Ovary (tissue), 9 donors: ENCODE data around the gene FAM117B. TPM values are rescaled to one million over a fixed set of nuclear protein-coding genes. Genes with fewer than 3 reads are reported as not detected.

Experiments used
- DNase-seq, 5 donors: peaks; one replicate each; pipeline ENCODE4 v3.0.0-alpha.2; 2019 to 2020
- H3K27ac ChIP-seq, 2 donors: fragments of 200-600 bp; one replicate each; pipeline versions ENCODE4 v1.5.1 to v1.8.0; 2019 to 2022
- H3K27me3 ChIP-seq: fragments of 200-600 bp; one replicate; pipeline ENCODE4 v1.8.0; 2022
- H3K36me3 ChIP-seq: fragments of 200-600 bp; sonication (generic); one replicate; pipeline ENCODE4 v1.5.1; 2019
- H3K4me1 ChIP-seq: one replicate; pipeline ENCODE4 v1.8.1; 2013; ENCODE audit warnings: mild to moderate bottlenecking, moderate library complexity; ENCODE audit not compliant: insufficient read depth
- H3K4me3 ChIP-seq: fragments of 200-600 bp; sonication (generic); one replicate; pipeline ENCODE4 v1.5.1; 2017
- H3K9me3 ChIP-seq, 2 donors: fragments of 200-600 bp in 1 of 2; sonication (generic) in 1 of 2; one replicate each; pipeline versions ENCODE4 v1.5.1 to v1.8.1; 2013 to 2019; ENCODE audit warnings: mild to moderate bottlenecking in 1 of 2, moderate library complexity in 1 of 2
- CTCF ChIP-seq, 3 donors: fragments of 450-650 bp in 2 of 3; fragments of 200-600 bp in 1 of 3; IDR thresholded peaks; one replicate each; pipeline versions ENCODE4 v1.5.1 to v1.8.0; 2016 to 2022; ENCODE audit warnings: antibody characterized with exemption in 3 of 3, mild to moderate bottlenecking in 1 of 3
- EP300 ChIP-seq: sonication (generic); formaldehyde crosslinking; IDR thresholded peaks from one replicate; pipeline ENCODE4 v1.6.1; 2017; ENCODE audit warnings: antibody characterized with exemption
- POLR2A ChIP-seq: fragments of 450-650 bp; IDR thresholded peaks from one replicate; pipeline ENCODE4 v1.6.1; 2017; ENCODE audit warnings: antibody characterized with exemption, mild to moderate bottlenecking, moderate library complexity
- WGBS, 3 donors: extraction: QIAGEN DNeasy Blood & Tissue Kit in 1 of 3; methylation state at CpG; one replicate each; pipeline versions ENCODE4 v1.1.5 to v1.1.7; 2013 to 2017; 5-methylcytosine and 5-hydroxymethylcytosine counted together
- intact Hi-C, 4 donors: fragments of 100-400 bp; cut with DNase I; formaldehyde crosslinking; loops; one replicate each; pipeline versions ENCODE4 v1.11.0 to v1.15.1; 2022 to 2023
- polyA plus RNA-seq, 2 donors: library from polyadenylated mRNA; stranded (reverse); fragments of 200-250 nt in 1 of 2; fragments of 350-450 nt in 1 of 2; fragmentation: Illumina TruSeq in 1 of 2; extraction: RNeasy Lipid Tissue Mini Kit (QIAGEN cat#74804) in 1 of 2; gene quantifications; one replicate each; pipeline ENCODE4 v1.2.3, GENCODE V29; 2013 to 2014
- total RNA-seq, 7 donors: library from RNA; depleted of rRNA in 2 of 7; stranded (reverse); fragments of >200 nt in 2 of 7; fragmentation: NEBNext Ultra II Directional in 3 of 7; extraction: Animal tissue kit (Norgen Biotek cat#: 25700) in 3 of 7; gene quantifications; one replicate each; pipeline versions ENCODE4 v1.1.0 to v1.2.4, GENCODE V29; 2016 to 2023
- donor health status: DM: no; HTN: no; CAD: no; lungs with moderate emphysema.
- donor health status: DM: no; HTN: no; CAD: no.
- donor health status: Bipolar disorder and iron deficiency.
- donor health status: DM: yes; HTN: yes; CAD: no.
- donor health status: DM: no; HTN: no; CAD: no.
- donor health status: DM: yes; HTN: yes; CAD: no.

FAM117B gene
- total and polyA plus RNA-seq, 9 donors: 5.1 to 13.6 (median 9.8) TPM

- intact Hi-C loops: no loop called here
Observed at GRCh38 chr2:202780514-202781021, 145.8 kb downstream of the FAM117B start.

GRCh38 chr2:202782940-202783558 lies 148.3 kb downstream of the FAM117B start:
- 8 to 12% (median 12%) methylated on average over 3 of the region's 3 CpGs for WGBS, 3 donors
- Histone ChIP-seq H3K36me3 (no peaks in the 10 kb centered on the region), H3K27me3 (no peaks in the 10 kb centered on the region), H3K27ac (no peak overlapping the region), H3K9me3 (no peaks in the 10 kb centered on the region), H3K4me3 (no peak overlapping the region), H3K4me1 (peaks cover 1% of the 10 kb centered on the region)
- intact Hi-C loops: no loop called here
- DNase-seq: no peak
- TF ChIP-seq POLR2A (no peak), CTCF (IDR thresholded peaks at IDR 0.05) (no peak), EP300 (no peak)

More at GRCh38 chr2:202780514-202781021, 145.8 kb downstream of the FAM117B start:
- H3K9me3 ChIP-seq: no peaks in the 10 kb centered on the region
- no peak overlapping the region for H3K27ac ChIP-seq
- no peak overlapping the region for H3K4me3 ChIP-seq
- H3K36me3 ChIP-seq: no peaks in the 10 kb centered on the region
- H3K4me1 ChIP-seq: peaks cover 1% of the 10 kb centered on the region
- DNase-seq: no peak
- H3K27me3 ChIP-seq: no peaks in the 10 kb centered on the region
- TF ChIP-seq EP300 (no peak), CTCF (IDR thresholded peaks at IDR 0.05) (no peak)

GRCh38 chr2:202786842-202787241 lies 152.1 kb downstream of the FAM117B start:
- 37 to 71% (median 38%) methylated on average over 2 of the region's 2 CpGs for WGBS, 3 donors
- Histone ChIP-seq H3K9me3 (no peaks in the 10 kb centered on the region), H3K36me3 (no peaks in the 10 kb centered on the region), H3K4me1 (peaks cover 1% of the 10 kb centered on the region), H3K4me3 (no peak overlapping the region), H3K27me3 (no peaks in the 10 kb centered on the region), H3K27ac (no peak overlapping the region)
- intact Hi-C loops: no loop called here
- TF ChIP-seq CTCF (IDR thresholded peaks at IDR 0.05): no peak
- TF ChIP-seq EP300: no peak
- no peak for TF ChIP-seq POLR2A
- no peak for DNase-seq

- Histone ChIP-seq H3K4me1 (no peaks in the 10 kb centered on the region), H3K4me3 (no peak overlapping the region), H3K27me3 (no peaks in the 10 kb centered on the region), H3K27ac (no peak overlapping the region), H3K36me3 (no peaks in the 10 kb centered on the region), H3K9me3 (no peaks in the 10 kb centered on the region)
- TF ChIP-seq POLR2A (no peak), CTCF (IDR thresholded peaks at IDR 0.05) (no peak), EP300 (no peak)
- intact Hi-C loops: no loop called here
- 95 to 97% (median 95%) methylated on average over 2 of the region's 2 CpGs for WGBS, 3 donors
- no peak for DNase-seq
Observed at GRCh38 chr2:202790676-202791075, 155.9 kb downstream of the FAM117B start.
